ENCODE data around the gene BIRC7. TPM values are rescaled to one million over a fixed set of nuclear protein-coding genes. Genes with fewer than 3 reads are reported as not detected.

The BIRC7 gene
- total RNA-seq, 1 donor from 2014 or later, result not detected

- Mint-ChIP-seq H3K36me3 (ENCODE audit: low read depth) (no peaks in the 10 kb centered on the region), H3K9me3 (no peaks in the 10 kb centered on the region), H3K4me1 (no peaks in the 10 kb centered on the region), H3K27me3 (peaks cover 11% of the 10 kb centered on the region), H3K4me3 (no peak overlapping the region), H3K27ac (no peak overlapping the region)
- ChIA-PET POLR2A (no interaction called here), CTCF (interaction anchor here (1.1 to 2.0 kb wide), 5 partner anchors 13 to 155 kb away, joined by 3 to 8 read pairs (median 5); partner anchors contain the start of gene BIRC7)
- intact Hi-C loops (cut with micrococcal nuclease), result loop anchor here (5.0 kb wide), 1 partner anchor 750 kb away; no protein-coding TSS in a partner anchor
- ATAC-seq (ENCODE audit: low read depth) (no peak), DNase-seq (no peak)
- no peak for TF ChIP-seq CTCF (IDR thresholded peaks at IDR 0.05)
These were observed 13.2 kb upstream of the BIRC7 start for GRCh38 chr20:63222541-63222940.

GRCh38 chr20:63223121-63223825 lies 12.4 kb upstream of the BIRC7 start:
- Mint-ChIP-seq H3K9me3 (no peaks in the 10 kb centered on the region), H3K27me3 (peaks cover 11% of the 10 kb centered on the region), H3K4me1 (no peaks in the 10 kb centered on the region), H3K36me3 (ENCODE audit: low read depth) (no peaks in the 10 kb centered on the region), H3K4me3 (no peak overlapping the region), H3K27ac (no peak overlapping the region)
- intact Hi-C loops (cut with micrococcal nuclease), result loop anchor here (1.0 to 5.0 kb wide), 2 partner anchors 68 to 749 kb away; no protein-coding TSS in a partner anchor
- DNase-seq (no peak), ATAC-seq (ENCODE audit: low read depth) (peak; percentile 65)
- ChIA-PET POLR2A (no interaction called here), CTCF (interaction anchor here (0.7 to 3.0 kb wide), 18 partner anchors 9 to 750 kb away, joined by 3 to 10 read pairs (median 4); partner anchors contain the start of gene BIRC7)
- peak; percentile 42 for TF ChIP-seq CTCF (IDR thresholded peaks at IDR 0.05)

- H3K27me3 Mint-ChIP-seq, result peaks cover 11% of the 10 kb centered on the region
- TF ChIP-seq CTCF (IDR thresholded peaks at IDR 0.05), result no peak
- ChIA-PET POLR2A (interaction anchor here (0.8 kb wide), 1 partner anchor 9 kb away, joined by 3 read pairs; no protein-coding TSS in a partner anchor), CTCF (interaction anchor here (0.9 to 3.0 kb wide), 18 partner anchors 9 to 750 kb away, joined by 3 to 10 read pairs (median 5); partner anchors contain the start of gene BIRC7)
- H3K36me3 Mint-ChIP-seq (ENCODE audit: low read depth), result no peaks in the 10 kb centered on the region
- H3K4me1 Mint-ChIP-seq, result no peaks in the 10 kb centered on the region
- H3K27ac Mint-ChIP-seq, result no peak overlapping the region
- ATAC-seq (ENCODE audit: low read depth) (no peak), DNase-seq (no peak)
- H3K9me3 Mint-ChIP-seq, result no peaks in the 10 kb centered on the region
- no peak overlapping the region for H3K4me3 Mint-ChIP-seq
- intact Hi-C loops (cut with micrococcal nuclease), result loop anchor here (1.0 to 5.0 kb wide), 2 partner anchors 67 to 748 kb away; no protein-coding TSS in a partner anchor
These were observed 11.9 kb upstream of the BIRC7 start for GRCh38 chr20:63223826-63224207.

- no peaks in the 10 kb centered on the region for H3K9me3 Mint-ChIP-seq
- ChIA-PET CTCF (interaction anchor here (0.6 to 3.0 kb wide), 9 partner anchors 8 to 165 kb away, joined by 3 to 10 read pairs (median 5); partner anchors contain the start of gene BIRC7), POLR2A (interaction anchor here (0.8 kb wide), 1 partner anchor 10 kb away, joined by 3 read pairs; no protein-coding TSS in a partner anchor)
- peaks cover 17% of the 10 kb centered on the region for H3K27me3 Mint-ChIP-seq
- no peak overlapping the region for H3K4me3 Mint-ChIP-seq
- intact Hi-C loops (cut with micrococcal nuclease), result loop anchor here (5.0 kb wide), 1 partner anchor 748 kb away; no protein-coding TSS in a partner anchor
- TF ChIP-seq CTCF (IDR thresholded peaks at IDR 0.05), result no peak
- no peaks in the 10 kb centered on the region for H3K36me3 Mint-ChIP-seq (ENCODE audit: low read depth)
- no peak overlapping the region for H3K27ac Mint-ChIP-seq
- DNase-seq, result no peak
- ATAC-seq (ENCODE audit: low read depth), result no peak
- no peaks in the 10 kb centered on the region for H3K4me1 Mint-ChIP-seq
These were observed 11.2 kb upstream of the BIRC7 start for GRCh38 chr20:63224412-63225081.

GRCh38 chr20:63225082-63225454 lies 10.6 kb upstream of the BIRC7 start:
- Mint-ChIP-seq H3K27me3 (peaks cover 20% of the 10 kb centered on the region), H3K36me3 (ENCODE audit: low read depth) (no peaks in the 10 kb centered on the region), H3K4me3 (no peak overlapping the region), H3K9me3 (no peaks in the 10 kb centered on the region), H3K27ac (no peak overlapping the region), H3K4me1 (no peaks in the 10 kb centered on the region)
- POLR2A ChIA-PET, result no interaction called here
- no peak for TF ChIP-seq CTCF (IDR thresholded peaks at IDR 0.05)
- ATAC-seq (ENCODE audit: low read depth), result no peak
- intact Hi-C loops (cut with micrococcal nuclease), result no loop called here
- CTCF ChIA-PET, result interaction anchor here (0.6 to 3.0 kb wide), 3 partner anchors 11 to 156 kb away, joined by 3 to 10 read pairs (median 5); no protein-coding TSS in a partner anchor
- no peak for DNase-seq

Measured in activated B cell treated with CpG ODN at 0.5 μM for 24 hours (primary cell).